NCI-H345 treated with DMSO at 0.1 percent for 48 hours (cell line): ENCODE results near the gene EPHA1.
"Not testable (repeated sequence)": the region's sequence is repeated elsewhere in the genome, so short reads cannot be mapped to it uniquely, and the experiment has no call there.

Source experiments
- DNase-seq: peaks from one replicate; lab custom pipeline; 2025; ENCODE audit not compliant: unreplicated experiment; lab: John Stamatoyannopoulos, UW

Gene EPHA1

GRCh38 chr7:143406002-143406357, 2.7 kb downstream of the EPHA1 start:
- DNase-seq: no peak

GRCh38 chr7:143405173-143406001, 3.3 kb downstream of the EPHA1 start:
- DNase-seq: no peak

GRCh38 chr7:143402233-143402632, 6.4 kb downstream of the EPHA1 start:
- not testable (repeated sequence) for DNase-seq

GRCh38 chr7:143401265-143401664, 7.4 kb downstream of the EPHA1 start:
- DNase-seq: no peak

GRCh38 chr7:143399642-143400041, 9.0 kb downstream of the EPHA1 start:
- no peak for DNase-seq

GRCh38 chr7:143399151-143399550, 9.5 kb downstream of the EPHA1 start:
- no peak for DNase-seq

- DNase-seq: no peak
These were observed 10.0 kb downstream of the EPHA1 start for GRCh38 chr7:143398616-143399015.

- DNase-seq: no peak
These were observed 10.7 kb downstream of the EPHA1 start for GRCh38 chr7:143397710-143398530.

- no peak for DNase-seq
These were observed 11.8 kb downstream of the EPHA1 start for GRCh38 chr7:143396625-143397556.

- no peak for DNase-seq
These were observed 12.5 kb downstream of the EPHA1 start for GRCh38 chr7:143396182-143396581.

- no peak for DNase-seq
These were observed 13.2 kb downstream of the EPHA1 start for GRCh38 chr7:143395187-143396149.

- DNase-seq: no peak
These were observed 13.9 kb downstream of the EPHA1 start for GRCh38 chr7:143394777-143395176.

- DNase-seq: no peak
These were observed 14.6 kb downstream of the EPHA1 start for GRCh38 chr7:143394068-143394467.

GRCh38 chr7:143393267-143394041, 15.2 kb downstream of the EPHA1 start:
- DNase-seq: no peak

GRCh38 chr7:143392875-143393266, 15.8 kb downstream of the EPHA1 start:
- no peak for DNase-seq

GRCh38 chr7:143392427-143392826, 16.2 kb downstream of the EPHA1 start:
- DNase-seq: not testable (repeated sequence)

- DNase-seq: no peak
These were observed 16.9 kb downstream of the EPHA1 start for GRCh38 chr7:143391462-143392404.

- DNase-seq: no peak
These were observed 17.8 kb downstream of the EPHA1 start for GRCh38 chr7:143390773-143391317.
